HEK293 (cell line): ENCODE measurements around the gene ENC1.

ENCODE experiments used
- CTCF ChIA-PET: fragments of 350-600 bp; formaldehyde crosslinking; extraction: SDS; loops from one replicate; lab custom pipeline; 2021; ENCODE audit warnings: antibody characterized with exemption; lab: Yijun Ruan, JAX
- POLR2A ChIA-PET: fragments of 300-600 bp; formaldehyde crosslinking; extraction: SDS; loops from one replicate; lab custom pipeline; 2020; ENCODE audit warnings: antibody characterized with exemption, inconsistent platforms; lab: Yijun Ruan, JAX
- H3K27ac ChIP-seq: fragments of 200-500 bp; sonication (Bioruptor generic); 2 replicates; pipeline ENCODE4 v1.5.1; 2014; ENCODE audit warnings: low read depth, low read length, control low read depth, inconsistent platforms; ENCODE audit errors: extremely low read depth
- H3K36me3 ChIP-seq, 2 experiments: fragments of 200-500 bp in 1 of 2; sonication (Bioruptor generic) in 1 of 2; 1 replicate in 1 of 2; 2 replicates in 1 of 2; pipeline ENCODE4 v1.5.1; 2014 to 2017; ENCODE audit warnings: inconsistent platforms in 2 of 2, low read length in 2 of 2; ENCODE audit not compliant: control insufficient read depth in 2 of 2, insufficient read depth in 1 of 2
- H3K4me1 ChIP-seq: fragments of 200-500 bp; sonication (Bioruptor generic); 2 replicates; pipeline ENCODE4 v1.5.1; 2014; ENCODE audit warnings: mild to moderate bottlenecking, low read length, inconsistent platforms; ENCODE audit not compliant: control insufficient read depth, insufficient read depth
- H3K4me3 ChIP-seq: 2 replicates; pipeline ENCODE4 v1.5.1; 2011; ENCODE audit warnings: low read depth, mild to moderate bottlenecking, control low read depth, low read length, moderate library complexity
- H3K9me3 ChIP-seq: fragments of 200-500 bp; sonication (Bioruptor generic); 2 replicates; pipeline ENCODE4 v1.5.1; 2014; ENCODE audit warnings: low read depth, low read length, inconsistent platforms; ENCODE audit not compliant: control insufficient read depth, insufficient read depth
- FEZF1 ChIP-seq: fragments of 450-650 bp; formaldehyde crosslinking; IDR thresholded peaks from 2 replicates; pipeline ENCODE4 v1.5.1; 2016; ENCODE audit warnings: missing biosample characterization, missing genetic modification characterization
- GLIS1 ChIP-seq: fragments of 450-650 bp; formaldehyde crosslinking; IDR thresholded peaks from 2 replicates; pipeline ENCODE4 v1.5.1; 2016; ENCODE audit warnings: missing biosample characterization, missing genetic modification characterization
- HOXD13 ChIP-seq: sonication (generic); formaldehyde crosslinking; IDR thresholded peaks from 2 replicates; pipeline ENCODE4 v1.8.0; 2022; ENCODE audit warnings: missing genetic modification reagents, borderline replicate concordance
- OSR2 ChIP-seq: fragments of 450-650 bp; formaldehyde crosslinking; IDR thresholded peaks from 2 replicates; pipeline ENCODE4 v1.5.1; 2016; ENCODE audit warnings: missing biosample characterization, missing genetic modification characterization
- PRDM1 ChIP-seq: fragments of 450-650 bp; formaldehyde crosslinking; IDR thresholded peaks from 2 replicates; pipeline ENCODE4; 2016; ENCODE audit warnings: missing biosample characterization, missing genetic modification characterization
- RBAK ChIP-seq: fragments of 450-650 bp; formaldehyde crosslinking; IDR thresholded peaks from 2 replicates; pipeline ENCODE4 v1.5.1; 2016; ENCODE audit warnings: missing biosample characterization, missing genetic modification characterization
- SP7 ChIP-seq: fragments of 450-650 bp; formaldehyde crosslinking; IDR thresholded peaks from 2 replicates; pipeline ENCODE4 v1.5.1; 2016; ENCODE audit warnings: missing biosample characterization, missing genetic modification characterization
- YY2 ChIP-seq: fragments of 450-650 bp; formaldehyde crosslinking; IDR thresholded peaks from 2 replicates; pipeline ENCODE4 v1.5.1; 2016; ENCODE audit warnings: missing biosample characterization, missing genetic modification characterization
- ZFHX2 ChIP-seq: fragments of 450-650 bp; formaldehyde crosslinking; conservative IDR thresholded peaks from 2 replicates; pipeline ENCODE4 v1.5.1; 2016; ENCODE audit warnings: missing biosample characterization, missing genetic modification characterization
- ZFP3 ChIP-seq: fragments of 450-650 bp; formaldehyde crosslinking; IDR thresholded peaks from 2 replicates; pipeline ENCODE4 v1.5.1; 2016; ENCODE audit warnings: low read depth, missing biosample characterization, missing genetic modification characterization
- ZNF112 ChIP-seq: fragments of 450-650 bp; formaldehyde crosslinking; IDR thresholded peaks from 2 replicates; pipeline ENCODE4 v1.5.0; 2017; ENCODE audit warnings: missing biosample characterization, missing genetic modification characterization
- ZNF121 ChIP-seq: fragments of 450-650 bp; formaldehyde crosslinking; IDR thresholded peaks from 2 replicates; pipeline ENCODE4 v1.5.1; 2016; ENCODE audit warnings: missing biosample characterization, missing genetic modification characterization
- ZNF132 ChIP-seq: fragments of 450-650 bp; formaldehyde crosslinking; IDR thresholded peaks from 2 replicates; pipeline ENCODE4 v1.5.1; 2017; ENCODE audit warnings: missing biosample characterization, missing genetic modification characterization, borderline replicate concordance
- ZNF146 ChIP-seq: fragments of 450-650 bp; formaldehyde crosslinking; IDR thresholded peaks from 2 replicates; pipeline ENCODE4 v1.5.1; 2016; ENCODE audit warnings: missing biosample characterization, missing genetic modification characterization
- ZNF16 ChIP-seq: fragments of 450-650 bp; formaldehyde crosslinking; IDR thresholded peaks from 2 replicates; pipeline ENCODE4 v1.5.1; 2016; ENCODE audit warnings: low read depth, missing biosample characterization, missing genetic modification characterization
- ZNF239 ChIP-seq: fragments of 450-650 bp; formaldehyde crosslinking; IDR thresholded peaks from 2 replicates; pipeline ENCODE4 v1.5.1; 2016; ENCODE audit warnings: missing biosample characterization, missing genetic modification characterization
- ZNF341 ChIP-seq: fragments of 450-650 bp; formaldehyde crosslinking; IDR thresholded peaks from 2 replicates; pipeline ENCODE4; 2016; ENCODE audit warnings: low read depth, missing biosample characterization, missing genetic modification characterization
- ZNF416 ChIP-seq: fragments of 450-650 bp; formaldehyde crosslinking; IDR thresholded peaks from 2 replicates; pipeline ENCODE4 v1.5.1; 2016; ENCODE audit warnings: missing biosample characterization, missing genetic modification characterization
- ZNF514 ChIP-seq: fragments of 450-650 bp; formaldehyde crosslinking; IDR thresholded peaks from 2 replicates; pipeline ENCODE4 v1.5.1; 2016; ENCODE audit warnings: missing biosample characterization, missing genetic modification characterization
- ZNF571 ChIP-seq: fragments of 450-650 bp; formaldehyde crosslinking; IDR thresholded peaks from 2 replicates; pipeline ENCODE4 v1.5.0; 2017; ENCODE audit warnings: missing biosample characterization, missing genetic modification characterization
- ZNF596 ChIP-seq: fragments of 450-650 bp; IDR thresholded peaks from 2 replicates; pipeline ENCODE4 v1.5.0; 2018; ENCODE audit warnings: missing biosample characterization, mild to moderate bottlenecking, missing genetic modification characterization, moderate library complexity
- ZNF624 ChIP-seq: fragments of 450-650 bp; formaldehyde crosslinking; IDR thresholded peaks from 2 replicates; pipeline ENCODE4 v1.5.1; 2017; ENCODE audit warnings: missing biosample characterization, missing genetic modification characterization
- ZNF626 ChIP-seq: fragments of 450-650 bp; sonication (Bioruptor Pico); formaldehyde crosslinking; IDR thresholded peaks from 2 replicates; pipeline ENCODE4 v1.5.1; 2018; ENCODE audit warnings: missing biosample characterization, missing genetic modification characterization, inconsistent platforms
- ZNF660 ChIP-seq: fragments of 450-650 bp; IDR thresholded peaks from 2 replicates; pipeline ENCODE4 v1.5.1; 2018; ENCODE audit warnings: missing biosample characterization, mild to moderate bottlenecking, missing genetic modification characterization
- ZNF76 ChIP-seq: fragments of 450-650 bp; formaldehyde crosslinking; IDR thresholded peaks from 2 replicates; pipeline ENCODE4; 2016; ENCODE audit warnings: low read depth, missing biosample characterization, missing genetic modification characterization, borderline replicate concordance
- ZNF768 ChIP-seq: fragments of 450-650 bp; formaldehyde crosslinking; IDR thresholded peaks from 2 replicates; pipeline ENCODE4 v1.5.1; 2018; ENCODE audit warnings: missing biosample characterization, mild to moderate bottlenecking, missing genetic modification characterization
- TF ChIP-seq, protein P1 (sequence below): fragments of 450-650 bp; formaldehyde crosslinking; IDR thresholded peaks from 2 replicates; pipeline ENCODE4 v1.5.1; 2016; ENCODE audit warnings: missing biosample characterization, missing genetic modification characterization
- TF ChIP-seq, protein P2 (sequence below): fragments of 450-650 bp; IDR thresholded peaks from 2 replicates; pipeline ENCODE4 v1.5.1; 2018; ENCODE audit warnings: missing biosample characterization, mild to moderate bottlenecking, missing genetic modification characterization
- TF ChIP-seq, protein P3 (sequence below): fragments of 450-650 bp; formaldehyde crosslinking; IDR thresholded peaks from 2 replicates; pipeline ENCODE4 v1.5.1; 2016; ENCODE audit warnings: missing biosample characterization, missing genetic modification characterization, borderline replicate concordance

Gene ENC1

DNA sequence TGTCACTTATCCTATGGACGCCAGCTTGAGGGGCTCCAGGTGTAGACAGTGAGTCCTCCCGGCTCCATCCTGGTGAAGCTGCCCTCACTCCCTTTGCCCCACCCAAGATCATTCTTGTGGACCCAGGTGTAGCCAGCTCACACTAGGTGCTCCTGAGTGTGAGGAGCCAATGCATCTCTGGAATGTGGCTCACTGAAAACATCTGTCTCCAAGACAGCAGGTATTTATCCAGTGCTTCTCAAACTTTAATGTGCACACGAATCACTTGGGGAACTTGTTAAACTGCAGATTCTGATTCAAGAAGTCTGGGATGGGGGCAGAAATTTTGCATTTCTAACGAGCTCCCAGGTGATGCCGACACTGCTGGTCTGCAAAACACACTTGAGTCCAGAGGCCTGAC is 13.5 kb upstream of the ENC1 start (continued):
- TF ChIP-seq ZNF121 (tag by site-specific recombination) (no peak), RBAK (tag by site-specific recombination) (no peak), ZNF660 (tag by site-specific recombination) (no peak), ZNF76 (tag by site-specific recombination) (no peak), ZNF341 (tag by site-specific recombination) (no peak), ZFHX2 (tag by site-specific recombination) (no peak)

DNA sequence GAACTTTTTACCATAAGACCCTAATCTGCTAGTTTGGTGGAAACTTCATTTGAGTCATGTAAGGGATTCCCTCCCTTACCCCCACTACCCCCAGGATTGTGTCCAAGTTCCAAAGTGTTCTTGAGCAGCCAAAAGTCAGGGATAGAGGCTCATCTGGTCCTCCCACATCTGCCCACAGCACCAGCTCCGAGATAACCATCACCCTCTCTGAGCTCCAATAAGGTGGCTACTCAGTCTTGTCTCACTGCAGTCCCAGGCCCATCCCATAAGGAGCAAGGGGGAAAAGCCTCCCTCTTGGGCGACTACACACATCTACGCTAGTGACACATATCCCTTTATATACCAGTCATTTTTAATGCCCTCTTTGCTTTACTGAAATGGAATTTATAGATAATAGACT is 12.0 kb upstream of the ENC1 start:
- Histone ChIP-seq H3K4me1 (peaks cover 7% of the 10 kb centered on the region), H3K27ac (no peak overlapping the region), H3K4me3 (no peak overlapping the region), H3K9me3 (no peaks in the 10 kb centered on the region), H3K36me3 (no peaks in the 10 kb centered on the region)
- ChIA-PET POLR2A (no interaction called here), CTCF (interaction anchor here (0.9 kb wide), 2 partner anchors 9 to 1118 kb away, joined by 3 to 4 read pairs; no protein-coding TSS in a partner anchor)
- TF ChIP-seq HOXD13 (no peak), ZNF16 (tag by site-specific recombination) (no peak), GLIS1 (no peak), ZNF239 (tag by site-specific recombination) (no peak), ZNF626 (tag by site-specific recombination) (no peak), ZNF146 (tag by site-specific recombination) (no peak), ZNF514 (no peak)
- TF ChIP-seq, protein P1, sequence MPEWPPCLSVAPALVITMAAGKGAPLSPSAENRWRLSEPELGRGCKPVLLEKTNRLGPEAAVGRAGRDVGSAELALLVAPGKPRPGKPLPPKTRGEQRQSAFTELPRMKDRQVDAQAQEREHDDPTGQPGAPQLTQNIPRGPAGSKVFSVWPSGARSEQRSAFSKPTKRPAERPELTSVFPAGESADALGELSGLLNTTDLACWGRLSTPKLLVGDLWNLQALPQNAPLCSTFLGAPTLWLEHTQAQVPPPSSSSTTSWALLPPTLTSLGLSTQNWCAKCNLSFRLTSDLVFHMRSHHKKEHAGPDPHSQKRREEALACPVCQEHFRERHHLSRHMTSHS (tag by site-specific recombination) = no peak

DNA sequence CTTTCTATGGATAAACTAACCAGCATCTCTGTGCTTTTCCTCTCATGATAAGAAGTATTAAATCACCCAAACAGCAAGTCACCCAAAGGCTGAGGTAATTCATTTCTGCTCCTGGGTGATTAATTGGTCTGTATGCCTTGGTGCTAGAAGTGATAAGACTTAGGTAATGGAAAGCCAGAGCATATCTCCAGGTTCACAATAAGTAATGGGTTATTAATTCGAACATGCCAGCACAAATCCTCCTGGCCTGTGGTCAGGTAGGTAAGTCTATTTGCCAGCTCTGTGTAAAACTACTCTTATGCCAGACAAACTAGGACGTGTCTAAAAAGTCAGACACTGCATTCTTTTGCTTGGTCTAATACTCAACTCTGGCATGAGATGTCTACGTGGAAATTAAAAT is 11.2 kb upstream of the ENC1 start:
- POLR2A ChIA-PET = no interaction called here
- CTCF ChIA-PET = interaction anchor here (0.8 to 3.4 kb wide), 3 partner anchors 440 to 1118 kb away, joined by 3 to 30 read pairs (median 4); no protein-coding TSS in a partner anchor
- Histone ChIP-seq H3K27ac (no peak overlapping the region), H3K9me3 (no peaks in the 10 kb centered on the region), H3K4me3 (no peak overlapping the region), H3K4me1 (peaks cover 13% of the 10 kb centered on the region), H3K36me3 (no peaks in the 10 kb centered on the region)
- TF ChIP-seq ZNF146 (tag by site-specific recombination) (no peak), ZNF132 (tag by site-specific recombination) (no peak), ZFP3 (tag by site-specific recombination) (no peak), ZNF624 (tag by site-specific recombination) (no peak), SP7 (tag by site-specific recombination) (0 out of 2 replicates have a peak, but pooled peaks have one; percentile 34), FEZF1 (tag by site-specific recombination) (no peak), PRDM1 (tag by site-specific recombination) (no peak), ZNF416 (tag by site-specific recombination) (no peak), ZNF596 (tag by site-specific recombination) (no peak), ZNF112 (tag by site-specific recombination) (no peak), ZNF768 (tag by site-specific recombination) (no peak), OSR2 (tag by site-specific recombination) (no peak), ZNF571 (tag by site-specific recombination) (no peak), YY2 (tag by site-specific recombination) (no peak)
- TF ChIP-seq, protein P2, sequence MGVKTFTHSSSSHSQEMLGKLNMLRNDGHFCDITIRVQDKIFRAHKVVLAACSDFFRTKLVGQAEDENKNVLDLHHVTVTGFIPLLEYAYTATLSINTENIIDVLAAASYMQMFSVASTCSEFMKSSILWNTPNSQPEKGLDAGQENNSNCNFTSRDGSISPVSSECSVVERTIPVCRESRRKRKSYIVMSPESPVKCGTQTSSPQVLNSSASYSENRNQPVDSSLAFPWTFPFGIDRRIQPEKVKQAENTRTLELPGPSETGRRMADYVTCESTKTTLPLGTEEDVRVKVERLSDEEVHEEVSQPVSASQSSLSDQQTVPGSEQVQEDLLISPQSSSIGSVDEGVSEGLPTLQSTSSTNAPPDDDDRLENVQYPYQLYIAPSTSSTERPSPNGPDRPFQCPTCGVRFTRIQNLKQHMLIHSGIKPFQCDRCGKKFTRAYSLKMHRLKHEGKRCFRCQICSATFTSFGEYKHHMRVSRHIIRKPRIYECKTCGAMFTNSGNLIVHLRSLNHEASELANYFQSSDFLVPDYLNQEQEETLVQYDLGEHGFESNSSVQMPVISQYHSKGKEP (tag by site-specific recombination) = no peak
- TF ChIP-seq, protein P3, sequence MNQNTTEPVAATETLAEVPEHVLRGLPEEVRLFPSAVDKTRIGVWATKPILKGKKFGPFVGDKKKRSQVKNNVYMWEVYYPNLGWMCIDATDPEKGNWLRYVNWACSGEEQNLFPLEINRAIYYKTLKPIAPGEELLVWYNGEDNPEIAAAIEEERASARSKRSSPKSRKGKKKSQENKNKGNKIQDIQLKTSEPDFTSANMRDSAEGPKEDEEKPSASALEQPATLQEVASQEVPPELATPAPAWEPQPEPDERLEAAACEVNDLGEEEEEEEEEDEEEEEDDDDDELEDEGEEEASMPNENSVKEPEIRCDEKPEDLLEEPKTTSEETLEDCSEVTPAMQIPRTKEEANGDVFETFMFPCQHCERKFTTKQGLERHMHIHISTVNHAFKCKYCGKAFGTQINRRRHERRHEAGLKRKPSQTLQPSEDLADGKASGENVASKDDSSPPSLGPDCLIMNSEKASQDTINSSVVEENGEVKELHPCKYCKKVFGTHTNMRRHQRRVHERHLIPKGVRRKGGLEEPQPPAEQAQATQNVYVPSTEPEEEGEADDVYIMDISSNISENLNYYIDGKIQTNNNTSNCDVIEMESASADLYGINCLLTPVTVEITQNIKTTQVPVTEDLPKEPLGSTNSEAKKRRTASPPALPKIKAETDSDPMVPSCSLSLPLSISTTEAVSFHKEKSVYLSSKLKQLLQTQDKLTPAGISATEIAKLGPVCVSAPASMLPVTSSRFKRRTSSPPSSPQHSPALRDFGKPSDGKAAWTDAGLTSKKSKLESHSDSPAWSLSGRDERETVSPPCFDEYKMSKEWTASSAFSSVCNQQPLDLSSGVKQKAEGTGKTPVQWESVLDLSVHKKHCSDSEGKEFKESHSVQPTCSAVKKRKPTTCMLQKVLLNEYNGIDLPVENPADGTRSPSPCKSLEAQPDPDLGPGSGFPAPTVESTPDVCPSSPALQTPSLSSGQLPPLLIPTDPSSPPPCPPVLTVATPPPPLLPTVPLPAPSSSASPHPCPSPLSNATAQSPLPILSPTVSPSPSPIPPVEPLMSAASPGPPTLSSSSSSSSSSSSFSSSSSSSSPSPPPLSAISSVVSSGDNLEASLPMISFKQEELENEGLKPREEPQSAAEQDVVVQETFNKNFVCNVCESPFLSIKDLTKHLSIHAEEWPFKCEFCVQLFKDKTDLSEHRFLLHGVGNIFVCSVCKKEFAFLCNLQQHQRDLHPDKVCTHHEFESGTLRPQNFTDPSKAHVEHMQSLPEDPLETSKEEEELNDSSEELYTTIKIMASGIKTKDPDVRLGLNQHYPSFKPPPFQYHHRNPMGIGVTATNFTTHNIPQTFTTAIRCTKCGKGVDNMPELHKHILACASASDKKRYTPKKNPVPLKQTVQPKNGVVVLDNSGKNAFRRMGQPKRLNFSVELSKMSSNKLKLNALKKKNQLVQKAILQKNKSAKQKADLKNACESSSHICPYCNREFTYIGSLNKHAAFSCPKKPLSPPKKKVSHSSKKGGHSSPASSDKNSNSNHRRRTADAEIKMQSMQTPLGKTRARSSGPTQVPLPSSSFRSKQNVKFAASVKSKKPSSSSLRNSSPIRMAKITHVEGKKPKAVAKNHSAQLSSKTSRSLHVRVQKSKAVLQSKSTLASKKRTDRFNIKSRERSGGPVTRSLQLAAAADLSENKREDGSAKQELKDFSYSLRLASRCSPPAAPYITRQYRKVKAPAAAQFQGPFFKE (tag by site-specific recombination) = no peak
